NCI-H1092 treated with DMSO at 0.1 percent for 48 hours (cell line): ENCODE data around the gene DYSF.

ENCODE experiments used
- DNase-seq: peaks from one replicate; lab custom pipeline; 2025; lab: John Stamatoyannopoulos, UW

The DYSF gene

GRCh38 chr2:71552861-71553301 is 99.5 kb downstream of the DYSF start:
- DNase-seq: no peak

- no peak for DNase-seq
These were observed 100.8 kb downstream of the DYSF start for GRCh38 chr2:71554028-71554705.

GRCh38 chr2:71554706-71555056 is 101.3 kb downstream of the DYSF start:
- DNase-seq: no peak

- DNase-seq: no peak
These were observed 102.6 kb downstream of the DYSF start for GRCh38 chr2:71555798-71556454.

GRCh38 chr2:71556692-71557250 is 103.4 kb downstream of the DYSF start:
- no peak for DNase-seq

GRCh38 chr2:71557321-71557720 is 104.0 kb downstream of the DYSF start:
- no peak for DNase-seq

- DNase-seq: no peak
These were observed 105.1 kb downstream of the DYSF start for GRCh38 chr2:71558300-71559051.

- DNase-seq: no peak
These were observed 105.9 kb downstream of the DYSF start for GRCh38 chr2:71559080-71559827.

- no peak for DNase-seq
These were observed 106.7 kb downstream of the DYSF start for GRCh38 chr2:71559828-71560637.

- DNase-seq: no peak
These were observed 107.3 kb downstream of the DYSF start for GRCh38 chr2:71560638-71561011.

GRCh38 chr2:71561441-71562267 is 108.3 kb downstream of the DYSF start:
- no peak for DNase-seq

GRCh38 chr2:71562518-71562917 is 109.2 kb downstream of the DYSF start:
- DNase-seq: no peak

- no peak for DNase-seq
These were observed 110.5 kb downstream of the DYSF start for GRCh38 chr2:71563872-71564271.

- DNase-seq: no peak
These were observed 111.0 kb downstream of the DYSF start for GRCh38 chr2:71564361-71564760.

- DNase-seq: no peak
These were observed 111.4 kb downstream of the DYSF start for GRCh38 chr2:71564790-71565189.

GRCh38 chr2:71566372-71566771 is 113.0 kb downstream of the DYSF start:
- no peak for DNase-seq

GRCh38 chr2:71567625-71568024 is 114.3 kb downstream of the DYSF start:
- no peak for DNase-seq

GRCh38 chr2:71568103-71568502 is 114.7 kb downstream of the DYSF start:
- DNase-seq: no peak

GRCh38 chr2:71570511-71570910 is 117.2 kb downstream of the DYSF start:
- DNase-seq: no peak

GRCh38 chr2:71570951-71571460 is 117.6 kb downstream of the DYSF start:
- DNase-seq: no peak
